GM18873 (cell line): ENCODE data around the gene UXS1.

Source experiments
- ATAC-seq: cut with Tn5 transposase; IDR thresholded peaks from one replicate; pipeline ENCODE4 v1.9.1; 2021; ENCODE audit warnings: mild to moderate bottlenecking, moderate library complexity, moderate number of reproducible peaks; ENCODE audit not compliant: unreplicated experiment, low FRiP score

Gene UXS1

DNA sequence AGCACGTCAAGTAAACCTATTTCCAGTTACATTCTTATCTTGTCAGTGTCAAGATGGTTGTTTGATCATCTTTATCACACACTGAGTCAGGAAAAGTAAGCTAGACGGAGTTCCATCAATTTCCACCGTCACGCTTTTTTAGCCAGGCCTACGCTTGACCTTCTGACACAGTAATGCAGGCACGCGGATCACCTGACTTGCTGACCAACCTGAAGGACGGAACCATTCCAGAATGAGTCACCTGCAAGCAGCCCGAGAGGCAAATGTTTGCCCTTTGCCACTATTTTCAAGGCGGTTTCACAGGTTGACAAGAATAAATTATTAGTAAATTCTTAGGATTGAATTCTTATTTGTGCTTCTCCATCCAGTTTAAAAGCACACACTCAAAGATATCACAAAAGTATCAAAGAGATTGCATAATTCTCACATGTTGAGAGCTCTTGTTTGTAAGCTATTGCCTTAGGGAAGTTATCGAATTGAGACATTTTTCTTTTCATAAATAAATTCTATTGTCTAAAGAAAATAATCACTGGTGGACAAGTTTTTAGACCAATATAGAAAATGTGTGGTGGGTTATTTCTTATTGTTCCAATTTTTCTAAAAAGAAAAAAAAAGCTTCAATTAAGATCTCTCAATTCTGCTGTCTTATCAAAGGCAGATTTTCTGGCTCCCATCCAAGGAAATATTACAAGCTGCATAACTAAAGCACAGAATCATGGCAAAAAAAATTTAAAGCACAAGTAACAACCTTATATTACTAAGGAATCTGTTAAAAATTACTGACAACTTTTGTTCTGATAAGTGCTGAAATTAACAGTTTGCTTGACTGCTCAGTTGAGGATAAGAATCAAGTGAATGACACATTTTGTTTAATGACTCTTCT, 31.9 kb downstream of the UXS1 start:
- ATAC-seq, result no peak

DNA sequence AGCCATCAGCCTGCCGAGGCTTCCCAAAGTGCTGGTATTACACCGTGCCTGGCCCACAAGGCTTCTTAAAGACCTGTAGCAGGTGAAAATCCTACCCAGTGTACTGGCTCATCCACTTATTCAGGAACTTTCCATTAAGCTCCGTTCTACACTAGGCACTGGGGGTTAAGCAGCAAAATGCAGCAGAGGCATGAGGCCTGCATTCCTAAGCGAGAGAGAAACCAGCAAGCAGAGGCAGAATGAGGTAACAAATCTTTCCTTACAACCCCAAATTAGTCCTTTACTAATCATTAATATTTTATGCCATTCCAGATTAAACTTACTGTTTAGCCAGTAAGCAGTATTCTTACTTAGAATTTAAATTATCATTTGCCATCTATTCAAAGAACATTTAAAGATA, 32.8 kb downstream of the UXS1 start:
- ATAC-seq, result no peak

DNA sequence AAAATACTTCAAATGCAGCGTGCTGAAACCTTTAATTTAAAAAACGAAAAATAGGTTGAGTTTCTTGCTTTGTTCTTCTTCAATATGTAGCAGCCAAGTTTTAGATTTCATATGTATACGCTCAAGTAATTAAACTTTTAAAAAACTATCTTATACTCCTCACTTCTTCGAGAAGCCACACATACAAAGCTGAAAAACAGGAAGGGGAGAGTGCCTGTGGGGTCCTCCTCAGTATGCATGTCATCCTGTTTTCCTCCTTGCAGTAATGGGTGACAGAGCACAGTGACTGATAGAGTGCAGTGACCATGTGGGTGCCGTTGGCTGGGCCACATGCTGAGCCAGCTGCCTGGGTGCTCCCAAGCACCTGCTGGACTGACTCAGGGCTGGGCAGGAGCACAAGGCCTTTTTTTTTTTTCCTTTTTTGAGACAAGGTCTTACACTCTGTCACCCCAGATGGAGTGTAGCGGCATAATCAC, 33.3 kb downstream of the UXS1 start:
- ATAC-seq, result peak; percentile 60

DNA sequence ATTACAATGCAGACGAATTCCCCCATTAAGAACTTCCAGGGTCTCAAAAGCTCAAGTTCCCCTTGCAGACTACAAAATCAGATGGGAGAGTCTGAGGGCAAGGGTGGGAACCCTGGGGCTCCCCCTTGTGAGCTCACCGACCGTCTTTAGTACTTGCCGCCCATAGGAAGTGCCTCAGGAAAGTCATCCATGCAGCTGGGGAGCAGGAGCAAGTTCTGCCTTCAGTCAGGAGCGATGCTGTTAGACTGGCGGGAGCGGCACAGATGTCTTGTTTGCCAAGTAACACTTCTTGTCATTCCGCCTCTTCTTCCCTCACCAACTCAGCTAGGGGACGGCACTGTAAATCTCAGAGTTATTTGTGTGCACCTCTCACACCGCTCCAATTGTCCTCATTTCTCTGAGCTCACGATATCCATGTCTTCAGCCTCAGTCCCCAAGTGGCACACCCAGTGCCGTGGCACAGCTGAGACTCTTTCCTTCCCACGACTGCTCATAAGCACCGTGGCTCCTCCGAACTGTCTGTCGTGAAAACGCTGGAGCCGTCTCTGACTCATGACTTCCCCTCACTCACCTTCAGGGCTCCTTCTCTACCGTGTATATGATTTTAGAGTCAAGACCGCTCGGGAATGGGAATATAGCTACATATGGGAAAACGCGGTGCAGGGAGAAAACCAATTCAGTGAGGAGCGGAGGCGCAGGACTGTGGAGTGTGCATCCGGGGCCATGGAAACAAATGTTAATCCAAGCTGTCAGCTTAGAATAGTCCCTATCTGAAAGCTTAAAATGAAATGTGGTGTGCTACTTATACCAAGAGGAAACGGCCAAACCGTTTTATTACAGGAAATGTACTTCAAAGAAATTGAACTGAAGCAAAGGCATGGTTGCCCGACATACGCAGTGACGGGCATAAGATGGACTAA, 34.0 kb downstream of the UXS1 start:
- peak; percentile 37 for ATAC-seq

DNA sequence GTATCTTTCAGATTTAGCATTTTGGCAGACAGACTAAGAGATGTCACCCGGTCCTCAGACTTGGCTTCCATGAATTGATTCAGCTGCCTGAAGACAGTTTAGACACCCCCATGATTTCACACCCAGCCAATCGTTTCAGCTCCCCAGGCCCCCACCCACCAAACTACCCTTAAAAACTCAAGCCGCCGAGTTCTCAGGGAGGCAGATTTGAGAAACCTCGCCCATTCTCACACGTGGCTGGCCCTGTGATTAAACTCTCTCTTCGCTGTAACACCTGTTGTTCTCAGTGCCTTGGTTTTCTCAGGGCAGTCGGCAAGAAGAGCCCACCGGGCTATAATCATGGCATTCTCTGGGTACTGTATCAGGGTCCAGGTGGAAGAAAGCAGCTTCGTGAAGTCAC, 35.2 kb downstream of the UXS1 start:
- ATAC-seq, result no peak

DNA sequence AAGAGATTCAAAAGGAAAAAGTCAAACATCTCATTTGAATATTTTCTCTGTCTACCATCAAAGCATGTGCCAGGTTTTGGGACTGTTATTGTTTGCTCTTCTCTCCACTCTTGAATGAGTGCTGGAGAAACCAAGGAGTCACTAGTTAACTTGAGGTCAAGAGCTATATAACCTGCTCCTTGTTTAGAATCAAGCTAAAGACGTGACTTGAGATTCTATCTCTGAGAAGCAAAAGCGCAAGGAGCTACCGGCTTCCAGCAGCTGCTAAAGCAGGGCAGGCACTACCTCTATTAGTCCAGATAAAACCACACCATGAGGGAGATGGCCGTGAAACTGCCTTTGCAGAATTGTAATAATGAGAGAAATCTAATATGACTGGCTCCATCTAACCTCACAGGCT, 36.0 kb downstream of the UXS1 start:
- ATAC-seq, result no peak

DNA sequence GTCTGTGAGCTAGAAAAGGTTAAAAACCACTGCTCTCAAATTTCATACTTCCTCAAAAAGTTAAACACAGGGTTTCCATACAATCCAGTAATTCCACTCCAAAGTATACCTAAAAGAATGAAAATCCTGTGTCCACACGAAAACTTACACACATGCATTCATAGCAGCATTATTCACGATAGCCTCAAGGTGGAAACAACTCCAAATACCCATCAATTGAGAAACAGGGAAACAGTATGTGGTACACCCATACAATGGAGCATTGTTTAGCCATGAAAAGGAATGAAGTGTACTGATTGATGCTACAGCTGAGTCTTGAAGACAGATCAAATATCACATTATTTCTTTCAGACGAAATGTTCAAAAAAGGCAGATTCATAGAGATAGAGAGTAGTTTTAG, 36.7 kb downstream of the UXS1 start:
- no peak for ATAC-seq

DNA sequence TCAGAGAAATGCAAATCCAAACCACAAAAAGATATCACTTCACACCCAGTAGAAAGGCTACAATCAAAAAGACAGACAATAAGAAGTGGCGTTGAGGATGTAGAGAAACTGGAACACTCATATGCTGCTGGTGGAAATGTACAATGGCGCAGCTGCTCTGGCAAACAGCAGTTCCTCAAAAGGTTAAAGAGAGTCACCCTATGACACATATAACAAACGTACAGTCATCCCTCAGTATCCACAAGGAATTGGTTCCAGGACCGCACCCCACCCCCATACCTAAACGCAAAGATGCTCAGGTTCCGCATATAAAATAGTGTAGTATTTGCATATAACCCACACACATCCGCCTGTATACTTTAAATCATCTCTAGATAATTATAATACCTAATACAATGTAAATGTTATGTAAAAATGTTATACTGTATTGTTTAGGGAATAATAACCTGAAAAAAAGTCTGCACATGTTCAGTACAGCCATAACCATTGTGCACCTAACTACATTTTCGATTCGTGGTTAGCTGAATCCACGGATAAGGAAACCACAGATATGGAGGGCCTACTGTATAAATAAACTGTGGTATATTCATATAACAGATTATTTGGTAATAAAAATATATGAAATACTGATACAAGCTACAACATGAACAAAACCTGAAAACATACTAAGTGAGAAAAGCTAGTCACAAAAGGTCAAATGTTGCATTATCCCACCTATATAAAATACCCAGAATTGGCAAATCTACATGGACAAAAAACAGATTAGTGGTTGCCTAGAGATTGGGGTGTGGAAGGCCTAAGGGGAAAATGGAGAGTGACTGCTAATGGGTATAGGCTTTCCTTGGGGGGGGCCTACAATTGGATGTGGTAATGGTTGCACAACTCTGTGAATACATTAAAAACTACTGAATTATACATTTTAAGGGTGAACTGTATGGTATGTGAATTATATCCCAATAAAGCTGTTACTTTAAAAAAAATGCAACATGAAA, 37.5 kb downstream of the UXS1 start:
- no peak for ATAC-seq

DNA sequence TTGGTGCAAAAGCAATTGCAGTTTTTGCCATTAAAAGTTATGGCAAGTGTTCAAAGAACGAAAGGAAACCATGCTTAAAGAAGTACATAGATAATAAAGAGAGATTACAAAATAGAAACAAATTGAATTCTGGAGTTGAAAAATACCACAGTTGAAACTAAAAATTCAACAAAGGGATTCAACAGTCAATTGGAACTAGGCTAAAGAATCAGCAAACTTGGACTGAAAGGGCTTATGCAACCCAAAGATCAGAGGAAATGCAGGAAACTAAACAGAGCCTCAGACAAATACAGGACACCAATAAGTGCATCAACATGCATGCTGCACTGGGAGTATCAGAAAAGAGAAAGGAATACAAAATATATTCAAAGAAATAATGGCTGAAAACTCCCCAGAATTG, 40.3 kb downstream of the UXS1 start:
- no peak for ATAC-seq

DNA sequence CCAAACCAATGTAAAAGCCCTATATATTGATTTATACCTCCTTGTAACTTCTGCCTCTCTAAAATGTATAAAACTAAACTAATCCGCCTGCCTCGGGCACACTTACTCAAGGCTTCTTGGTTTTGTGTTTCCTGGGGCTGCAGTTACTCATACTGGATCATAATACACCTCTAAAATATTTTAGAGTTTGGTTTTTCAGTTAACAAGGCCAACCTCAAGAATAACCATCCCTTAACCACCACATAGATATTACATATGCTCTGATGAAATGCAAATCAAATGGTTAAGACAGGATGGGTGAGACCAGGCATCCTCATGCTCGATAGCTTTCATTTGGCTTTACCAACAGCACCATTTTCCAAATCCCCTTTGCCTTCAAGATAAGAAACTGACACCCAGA, 46.4 kb downstream of the UXS1 start:
- ATAC-seq, result no peak

DNA sequence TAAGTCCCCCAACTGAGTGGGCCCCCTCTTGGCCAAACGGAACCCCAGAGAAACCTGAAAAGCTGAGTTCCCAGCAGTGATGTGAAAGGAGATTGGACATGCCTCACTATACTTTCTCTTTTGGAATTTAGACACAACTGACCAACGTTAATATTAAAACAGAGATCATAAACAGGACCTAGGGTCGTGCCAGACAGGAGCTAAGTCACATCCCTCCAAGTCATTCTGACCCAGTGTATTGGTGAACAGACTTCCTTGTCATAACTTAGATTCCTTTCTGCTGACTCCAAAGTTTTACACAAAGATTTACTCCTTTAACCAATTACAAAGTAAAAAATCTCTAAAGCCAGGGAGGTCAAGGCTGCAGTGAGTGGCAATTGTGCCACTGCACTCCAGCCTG, 46.9 kb downstream of the UXS1 start:
- ATAC-seq, result no peak

DNA sequence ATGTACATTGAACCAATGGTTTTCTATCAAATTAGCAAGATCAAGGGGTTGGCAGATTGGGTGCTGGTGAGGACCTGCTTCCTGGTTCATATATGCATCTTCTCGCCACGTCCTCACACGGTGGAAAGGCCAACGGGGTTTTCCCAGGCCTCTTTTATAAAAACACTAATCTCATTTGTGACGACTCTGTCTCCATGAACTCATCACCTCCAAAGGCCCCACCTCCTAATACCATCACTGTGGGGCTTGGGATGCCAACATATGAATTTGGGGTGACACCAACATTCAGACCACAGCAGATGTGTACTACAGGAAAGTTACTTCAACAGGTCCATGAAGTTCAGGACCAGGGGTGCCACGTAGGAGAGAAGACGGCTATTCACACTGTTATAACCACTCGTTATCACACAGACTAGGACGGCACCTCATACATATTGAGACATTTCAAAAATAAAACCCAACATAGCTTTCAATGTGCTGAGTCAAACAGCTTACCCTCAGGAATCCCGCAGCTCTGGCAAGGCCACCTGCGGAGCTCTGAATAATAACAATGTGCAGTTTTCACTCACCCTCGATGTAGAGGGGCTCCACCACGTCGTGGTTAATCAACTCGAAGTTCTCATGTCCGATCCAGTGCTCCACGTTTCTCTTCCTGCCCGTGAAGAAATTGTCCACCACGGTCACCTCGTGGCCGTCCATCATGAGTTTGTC, 49.3 kb downstream of the UXS1 start:
- ATAC-seq, result no peak

DNA sequence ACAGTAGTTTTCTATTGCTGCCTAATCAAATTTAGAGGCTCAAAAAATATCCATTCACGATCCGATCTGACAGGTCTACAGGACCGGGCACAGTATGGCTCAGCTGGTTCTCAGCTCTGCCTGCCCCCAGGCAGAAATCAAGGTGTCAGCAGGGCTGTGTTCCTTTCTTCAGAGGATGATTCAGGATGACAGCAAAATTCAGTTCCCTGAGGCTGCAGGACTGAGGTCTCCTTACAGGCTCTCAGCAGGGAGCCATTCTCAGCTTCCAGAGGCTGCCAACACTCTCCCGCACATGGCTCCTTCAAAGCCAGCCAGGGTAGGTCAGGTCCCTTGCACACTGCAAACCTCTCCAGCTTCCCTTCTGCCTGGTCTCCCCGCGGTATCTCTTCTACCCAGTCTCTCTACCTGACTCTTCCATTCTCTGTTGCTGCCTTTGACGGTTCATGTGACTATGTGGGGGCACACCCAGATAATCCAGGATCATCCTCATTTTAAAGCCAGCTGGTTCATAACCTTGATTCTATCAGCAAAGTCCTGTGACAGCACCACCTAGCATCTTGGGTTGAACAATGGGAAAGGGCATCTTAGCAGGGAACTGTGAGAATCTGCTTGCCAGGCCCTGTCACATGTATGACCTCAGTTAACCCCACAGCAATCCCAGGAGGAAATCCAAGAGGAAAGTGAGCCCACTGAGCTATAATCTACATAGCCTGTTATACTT, 50.4 kb downstream of the UXS1 start:
- ATAC-seq, result no peak

DNA sequence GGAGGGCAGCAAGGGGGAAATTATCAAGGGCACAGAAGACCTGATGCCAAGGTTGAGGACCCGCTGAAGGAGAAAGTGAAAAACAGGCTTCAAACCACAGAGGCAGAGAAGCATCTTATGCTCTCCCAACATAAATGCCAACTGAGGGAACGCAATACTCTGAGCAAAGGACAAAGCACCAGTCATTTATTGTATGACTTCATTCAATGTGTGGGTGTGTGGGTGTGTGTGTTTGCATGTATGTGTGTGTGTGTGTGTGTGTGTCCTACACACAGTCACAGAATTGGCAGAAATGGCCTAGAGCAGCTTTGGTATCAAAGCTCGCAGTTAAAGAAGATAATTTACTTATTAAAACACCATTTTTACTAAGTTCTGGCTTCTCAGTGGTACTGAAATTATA, 51.4 kb downstream of the UXS1 start:
- ATAC-seq, result no peak

DNA sequence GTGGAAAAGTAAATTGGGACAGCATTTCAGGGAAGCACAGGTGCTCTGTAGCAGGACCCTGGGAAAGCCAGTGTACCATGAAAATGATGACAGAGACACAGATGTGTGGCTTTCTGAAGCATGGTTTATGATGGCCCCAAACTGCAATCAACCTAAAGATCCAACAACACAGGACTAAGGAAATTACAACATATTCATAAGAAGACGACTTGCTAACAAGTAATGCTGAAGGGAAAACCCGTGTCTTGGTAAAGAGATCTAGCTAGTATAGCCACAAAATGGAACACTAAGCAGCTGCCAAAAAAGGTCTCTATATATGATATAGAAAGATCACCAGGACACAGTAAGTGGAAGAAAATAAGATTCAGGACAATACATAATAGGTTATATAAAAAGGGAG, 53.2 kb downstream of the UXS1 start:
- ATAC-seq, result no peak

DNA sequence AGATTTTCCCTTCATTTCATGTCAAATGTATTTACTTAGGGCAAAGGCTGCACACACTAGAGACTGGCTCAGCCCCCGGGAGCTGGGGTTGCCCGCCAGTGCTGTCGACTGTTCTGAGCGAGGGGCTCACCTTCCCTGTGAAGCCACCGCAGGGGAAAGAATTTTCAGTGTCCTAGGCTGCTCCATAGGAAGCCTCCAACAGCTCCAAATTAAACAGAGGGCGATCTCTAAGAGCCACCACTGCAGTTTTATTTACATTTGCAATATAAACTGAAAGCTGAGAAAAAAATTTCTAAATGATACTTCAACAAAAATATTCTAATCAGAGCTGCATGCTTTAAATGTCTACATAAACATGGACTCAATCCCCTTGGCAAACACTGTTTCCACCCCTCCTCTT, 54.0 kb downstream of the UXS1 start:
- no peak for ATAC-seq

DNA sequence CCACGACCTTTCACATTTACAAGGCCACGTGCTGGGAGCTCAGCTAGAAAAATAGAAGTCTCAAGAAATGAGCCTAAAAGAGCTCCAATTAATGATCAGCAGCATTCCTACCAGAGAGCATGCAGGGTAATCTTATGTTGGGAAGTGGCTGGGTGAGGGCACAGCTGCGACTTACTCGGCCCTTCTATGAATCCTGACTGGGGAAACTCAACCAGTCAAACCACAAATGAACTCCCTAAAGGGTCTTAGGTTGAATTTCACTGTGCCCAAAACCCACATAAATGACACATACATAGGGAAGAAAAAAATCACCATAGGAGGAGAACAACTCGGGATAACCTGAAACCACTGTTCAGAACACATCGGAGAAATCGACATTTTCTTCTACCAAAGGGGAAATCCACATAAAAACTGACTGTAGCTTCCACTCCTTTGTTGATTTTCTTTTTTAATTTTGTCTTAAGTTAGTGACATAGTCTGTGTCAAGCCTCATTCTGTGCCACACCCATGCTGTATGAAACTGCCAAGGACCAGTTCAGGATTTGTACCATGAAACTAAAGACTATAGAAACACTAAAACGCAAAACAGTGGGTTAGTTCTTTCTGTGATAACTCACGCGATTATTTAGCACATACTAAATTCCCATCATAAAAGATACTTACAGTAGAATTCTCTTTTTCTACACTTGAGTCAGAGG, 54.7 kb downstream of the UXS1 start:
- no peak for ATAC-seq

DNA sequence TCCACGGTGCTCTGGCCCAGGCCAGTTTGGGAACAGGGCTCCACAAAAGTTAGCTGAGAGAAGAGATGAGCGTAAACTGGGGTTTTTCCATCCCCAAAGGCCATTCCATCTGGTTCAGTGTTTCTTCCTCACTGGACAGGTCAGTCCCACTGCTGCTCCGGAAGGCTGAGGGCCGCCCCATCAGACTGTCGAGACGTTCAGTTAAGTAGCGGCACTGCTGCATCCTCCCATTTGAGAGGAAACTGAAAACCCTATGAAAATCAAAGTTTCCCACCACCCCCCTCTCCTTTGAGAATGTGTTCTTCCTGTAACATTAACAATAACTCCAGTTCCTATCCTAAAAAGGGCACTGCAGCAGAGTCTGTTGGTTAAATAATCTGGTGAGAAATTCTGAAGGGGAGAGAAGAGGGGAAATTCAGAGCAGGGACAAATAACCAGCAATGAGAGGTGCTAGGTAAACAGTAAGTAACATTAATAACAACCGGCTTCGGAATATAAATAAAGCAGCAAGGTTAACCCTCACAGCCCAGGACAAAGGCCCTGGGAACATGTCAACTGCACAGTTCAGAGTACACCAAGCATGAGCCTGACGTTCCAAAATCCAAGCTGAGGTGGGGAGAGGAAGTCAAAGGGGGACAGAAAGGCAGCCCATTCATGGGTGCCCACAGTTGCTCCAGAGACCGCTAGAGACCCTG, 55.4 kb downstream of the UXS1 start:
- ATAC-seq, result no peak
